H1 (cell line): ENCODE data around the gene AKT1.

ENCODE experiments used
- CTCF ChIP-seq, 3 experiments: IDR thresholded peaks; 1 replicate in 2 of 3; 2 replicates in 1 of 3; pipeline versions ENCODE4 v1.5.1 to v1.6.1; 2011; ENCODE audit warnings: low read length in 3 of 3, mild to moderate bottlenecking in 3 of 3, inconsistent platforms in 2 of 3, low read depth in 1 of 3, moderate library complexity in 1 of 3; ENCODE audit not compliant: insufficient read depth in 1 of 3; ENCODE audit errors: control extremely low read depth in 1 of 3
- FOSL1 ChIP-seq: IDR thresholded peaks from 2 replicates; pipeline ENCODE4 v1.6.1; 2011; ENCODE audit warnings: mild to moderate bottlenecking, low read depth, low read length, moderate library complexity; ENCODE audit not compliant: insufficient read depth
- NRF1 ChIP-seq: IDR thresholded peaks from 2 replicates; pipeline ENCODE4 v1.6.1; 2011; ENCODE audit warnings: mild to moderate bottlenecking, low read depth, low read length, improper control_type of control experiment
- PHF8 ChIP-seq: fragments of 200-600 bp; sonication (generic); conservative IDR thresholded peaks from 2 replicates; pipeline ENCODE4 v1.7.1; 2012; ENCODE audit warnings: low read depth, mild to moderate bottlenecking, inconsistent platforms, low read length, moderate library complexity
- POLR2A ChIP-seq, 2 experiments: IDR thresholded peaks; 1 replicate in 1 of 2; 2 replicates in 1 of 2; pipeline ENCODE4 v1.6.1; 2011; ENCODE audit warnings: low read depth in 2 of 2, low read length in 2 of 2, mild to moderate bottlenecking in 2 of 2; ENCODE audit errors: control extremely low read depth in 1 of 2
- POLR2AphosphoS5 ChIP-seq: IDR thresholded peaks from 2 replicates; pipeline ENCODE4 v1.6.1; 2011; ENCODE audit warnings: low read depth, low read length
- RAD21 ChIP-seq, 2 experiments: IDR thresholded peaks in 1 of 2; conservative IDR thresholded peaks in 1 of 2; 2 replicates each; pipeline ENCODE4 v1.6.1; 2011; ENCODE audit warnings: low read depth in 2 of 2, low read length in 2 of 2, improper control_type of control experiment in 1 of 2, inconsistent platforms in 1 of 2, mild to moderate bottlenecking in 1 of 2, moderate library complexity in 1 of 2
- TAF1 ChIP-seq: IDR thresholded peaks from 2 replicates; pipeline ENCODE4 v1.6.1; 2011; ENCODE audit warnings: mild to moderate bottlenecking, low read depth, low read length
- TF ChIP-seq, protein P1 (sequence below): IDR thresholded peaks from 2 replicates; pipeline ENCODE4 v1.6.1; 2012; ENCODE audit warnings: low read length, inconsistent platforms

DNA sequence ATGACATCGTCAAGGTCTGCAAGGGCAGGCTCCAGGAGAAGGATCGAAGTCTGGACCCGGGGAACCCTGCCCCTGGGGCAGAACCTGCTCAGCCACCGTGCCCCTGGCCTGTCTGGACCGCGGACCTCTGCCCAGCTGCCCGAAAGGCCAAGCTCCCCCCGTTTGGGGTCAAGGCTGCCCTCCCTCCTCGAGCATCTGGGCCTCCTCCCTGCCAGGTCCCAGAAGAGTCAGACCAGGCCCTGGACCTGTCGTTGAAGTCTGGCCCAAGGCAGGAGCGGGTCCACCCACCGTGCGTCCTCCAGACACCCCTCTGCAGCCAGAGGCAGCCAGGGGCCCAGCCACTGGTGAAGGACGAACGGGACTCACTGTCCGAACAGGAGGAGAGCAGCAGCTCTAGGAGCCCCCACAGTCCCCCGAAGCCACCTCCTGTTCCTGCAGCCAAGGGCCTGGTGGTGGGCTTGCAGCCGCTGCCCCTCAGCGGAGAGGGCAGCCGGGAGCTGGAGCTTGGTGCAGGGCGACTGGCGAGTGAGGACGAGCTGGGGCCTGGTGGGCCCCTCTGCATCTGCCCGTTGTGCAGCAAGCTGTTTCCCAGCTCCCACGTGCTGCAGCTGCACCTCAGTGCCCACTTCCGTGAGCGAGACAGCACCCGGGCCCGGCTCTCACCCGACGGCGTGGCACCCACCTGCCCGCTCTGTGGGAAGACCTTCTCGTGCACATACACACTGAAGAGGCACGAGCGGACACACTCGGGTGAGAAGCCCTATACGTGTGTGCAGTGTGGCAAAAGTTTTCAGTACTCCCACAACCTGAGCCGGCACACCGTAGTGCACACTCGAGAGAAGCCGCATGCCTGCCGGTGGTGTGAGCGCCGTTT, 6.2 kb upstream of the AKT1 start:
- TF ChIP-seq CTCF (IDR thresholded peaks at IDR 0.05; ENCODE audit: control extremely low read depth in 1 of 3, insufficient read depth in 1 of 3, low read depth in 1 of 3, low read length in 3 of 3): no peak
- no peak for TF ChIP-seq POLR2A (IDR thresholded peaks at IDR 0.05; ENCODE audit: control extremely low read depth in 1 of 2, low read depth in 2 of 2, low read length in 2 of 2)
- no peak for TF ChIP-seq TAF1
- no peak for TF ChIP-seq POLR2AphosphoS5
- TF ChIP-seq PHF8: no peak
- TF ChIP-seq RAD21 (IDR thresholded peaks at IDR 0.05 in 1 of 2, conservative IDR thresholded peaks at IDR 0.05 in 1 of 2; ENCODE audit: low read depth in 2 of 2, low read length in 2 of 2): no peak
- TF ChIP-seq, protein P1, sequence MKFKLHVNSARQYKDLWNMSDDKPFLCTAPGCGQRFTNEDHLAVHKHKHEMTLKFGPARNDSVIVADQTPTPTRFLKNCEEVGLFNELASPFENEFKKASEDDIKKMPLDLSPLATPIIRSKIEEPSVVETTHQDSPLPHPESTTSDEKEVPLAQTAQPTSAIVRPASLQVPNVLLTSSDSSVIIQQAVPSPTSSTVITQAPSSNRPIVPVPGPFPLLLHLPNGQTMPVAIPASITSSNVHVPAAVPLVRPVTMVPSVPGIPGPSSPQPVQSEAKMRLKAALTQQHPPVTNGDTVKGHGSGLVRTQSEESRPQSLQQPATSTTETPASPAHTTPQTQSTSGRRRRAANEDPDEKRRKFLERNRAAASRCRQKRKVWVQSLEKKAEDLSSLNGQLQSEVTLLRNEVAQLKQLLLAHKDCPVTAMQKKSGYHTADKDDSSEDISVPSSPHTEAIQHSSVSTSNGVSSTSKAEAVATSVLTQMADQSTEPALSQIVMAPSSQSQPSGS: no peak
- TF ChIP-seq NRF1: no peak
- TF ChIP-seq FOSL1: no peak
